Middle frontal gyrus (tissue), 1 donor: ENCODE data around the gene AP3B1.

Source experiments
- DNase-seq: peaks from one replicate; pipeline ENCODE4 v3.0.0-alpha.2; 2015; ENCODE audit warnings: low spot score; ENCODE audit errors: extremely low spot score

The AP3B1 gene

GRCh38 chr5:78291687-78292086, 2.8 kb downstream of the AP3B1 start:
- no peak for DNase-seq

- no peak for DNase-seq
Measured at GRCh38 chr5:78289911-78290310, 4.6 kb downstream of the AP3B1 start.

GRCh38 chr5:78288246-78288645, 6.3 kb downstream of the AP3B1 start:
- DNase-seq, result no peak

GRCh38 chr5:78287833-78288232, 6.7 kb downstream of the AP3B1 start:
- no peak for DNase-seq

GRCh38 chr5:78287169-78287568, 7.3 kb downstream of the AP3B1 start:
- no peak for DNase-seq

- DNase-seq, result no peak
Measured at GRCh38 chr5:78286290-78286689, 8.2 kb downstream of the AP3B1 start.

GRCh38 chr5:78283802-78284201, 10.7 kb downstream of the AP3B1 start:
- no peak for DNase-seq

GRCh38 chr5:78283105-78283504, 11.4 kb downstream of the AP3B1 start:
- DNase-seq, result no peak

- no peak for DNase-seq
Measured at GRCh38 chr5:78280261-78280660, 14.2 kb downstream of the AP3B1 start.

- DNase-seq, result no peak
Measured at GRCh38 chr5:78279194-78279593, 15.3 kb downstream of the AP3B1 start.

GRCh38 chr5:78277715-78278114, 16.8 kb downstream of the AP3B1 start:
- DNase-seq, result no peak

- no peak for DNase-seq
Measured at GRCh38 chr5:78275998-78276543, 18.4 kb downstream of the AP3B1 start.

- no peak for DNase-seq
Measured at GRCh38 chr5:78274540-78275197, 19.8 kb downstream of the AP3B1 start.

GRCh38 chr5:78273436-78273835, 21.1 kb downstream of the AP3B1 start:
- no peak for DNase-seq

- no peak for DNase-seq
Measured at GRCh38 chr5:78271766-78272165, 22.7 kb downstream of the AP3B1 start.

- DNase-seq, result no peak
Measured at GRCh38 chr5:78269088-78269703, 25.3 kb downstream of the AP3B1 start.

- no peak for DNase-seq
Measured at GRCh38 chr5:78268356-78268755, 26.1 kb downstream of the AP3B1 start.

GRCh38 chr5:78265163-78265562, 29.3 kb downstream of the AP3B1 start:
- DNase-seq, result no peak

GRCh38 chr5:78264600-78264999, 29.9 kb downstream of the AP3B1 start:
- DNase-seq, result no peak

- no peak for DNase-seq
Measured at GRCh38 chr5:78260771-78261170, 33.7 kb downstream of the AP3B1 start.

GRCh38 chr5:78253201-78253600, 41.3 kb downstream of the AP3B1 start:
- DNase-seq, result no peak

GRCh38 chr5:78252715-78253114, 41.8 kb downstream of the AP3B1 start:
- DNase-seq, result no peak

GRCh38 chr5:78251663-78252284, 42.7 kb downstream of the AP3B1 start:
- DNase-seq, result no peak
